ENCODE results near the gene KISS1. TPM values are rescaled to one million over a fixed set of nuclear protein-coding genes. Genes with fewer than 3 reads are reported as not detected.

KISS1 gene
- total and polyA plus RNA-seq, 2 donors (not counting 1 experiment from before 2014, with no cell fraction given): 0.17 to 0.52 TPM

GRCh38 chr1:204150702-204151551 lies 45.4 kb downstream of the KISS1 start:
- peak overlapping the region; percentile 49 for H2AFZ ChIP-seq (ENCODE audit: low read length)
- DNase-seq (ENCODE audit: low read depth in 2 of 2): no peak
- H3K4me1 ChIP-seq (ENCODE audit: control insufficient read depth, extremely low read depth, insufficient read depth, low read length): no peaks in the 10 kb centered on the region
- H3K27ac ChIP-seq (ENCODE audit: insufficient read depth, low read length): no peak overlapping the region
- peak overlapping the region; percentile 68 for H3K4me2 ChIP-seq (ENCODE audit: extremely low read depth, insufficient read depth, low read length)
- H3K4me3 ChIP-seq (replicated peaks in 1 of 4; ENCODE audit: control extremely low read depth in 1 of 4, insufficient read depth in 1 of 4, low read depth in 3 of 4, low read length in 4 of 4): peak overlapping the region in 3 of 4 experiments; percentile 37 to 62 (median 45)
- peaks cover 29% of the 10 kb centered on the region for H3K27me3 ChIP-seq (ENCODE audit: control insufficient read depth, insufficient read depth, low read length)
- no peaks in the 10 kb centered on the region for H3K9me3 ChIP-seq (ENCODE audit: control insufficient read depth, insufficient read depth, low read depth, low read length)
- H3K36me3 ChIP-seq (ENCODE audit: control insufficient read depth, insufficient read depth, low read length): no peaks in the 10 kb centered on the region
- no peak overlapping the region for H3K9ac ChIP-seq (ENCODE audit: insufficient read depth, low read length)
- TF ChIP-seq CTCF (conservative IDR thresholded peaks at IDR 0.05 in 1 of 2, IDR thresholded peaks at IDR 0.05 in 1 of 2; ENCODE audit: low read depth in 1 of 2, low read length in 2 of 2) (no peak), EZH2 (IDR thresholded peaks at IDR 0.05; ENCODE audit: low read length, missing control alignments) (peak; percentile 95)
- no peaks in the 10 kb centered on the region for H3K79me2 ChIP-seq (ENCODE audit: control insufficient read depth, insufficient read depth, low read length)
- no peaks in the 10 kb centered on the region for H4K20me1 ChIP-seq (ENCODE audit: control insufficient read depth, extremely low read depth, insufficient read depth, low read length)

- Histone ChIP-seq H3K27ac (ENCODE audit: insufficient read depth, low read length) (no peak overlapping the region), H2AFZ (ENCODE audit: low read length) (no peak overlapping the region), H4K20me1 (ENCODE audit: control insufficient read depth, extremely low read depth, insufficient read depth, low read length) (no peaks in the 10 kb centered on the region), H3K36me3 (ENCODE audit: control insufficient read depth, insufficient read depth, low read length) (no peaks in the 10 kb centered on the region), H3K27me3 (ENCODE audit: control insufficient read depth, insufficient read depth, low read length) (peaks cover 29% of the 10 kb centered on the region), H3K4me1 (ENCODE audit: control insufficient read depth, extremely low read depth, insufficient read depth, low read length) (no peaks in the 10 kb centered on the region), H3K4me3 (replicated peaks in 1 of 4; ENCODE audit: control extremely low read depth in 1 of 4, insufficient read depth in 1 of 4, low read depth in 3 of 4, low read length in 4 of 4) (no peak overlapping the region), H3K9me3 (ENCODE audit: control insufficient read depth, insufficient read depth, low read depth, low read length) (no peaks in the 10 kb centered on the region), H3K4me2 (ENCODE audit: extremely low read depth, insufficient read depth, low read length) (no peak overlapping the region), H3K79me2 (ENCODE audit: control insufficient read depth, insufficient read depth, low read length) (no peaks in the 10 kb centered on the region), H3K9ac (ENCODE audit: insufficient read depth, low read length) (no peak overlapping the region)
- no peak for TF ChIP-seq EZH2 (IDR thresholded peaks at IDR 0.05; ENCODE audit: low read length, missing control alignments)
- no peak for TF ChIP-seq CTCF (conservative IDR thresholded peaks at IDR 0.05 in 1 of 2, IDR thresholded peaks at IDR 0.05 in 1 of 2; ENCODE audit: low read depth in 1 of 2, low read length in 2 of 2)
- DNase-seq (ENCODE audit: low read depth in 2 of 2): no peak
Measured at GRCh38 chr1:204149635-204150565, 46.4 kb downstream of the KISS1 start.

GRCh38 chr1:204149107-204149506 lies 47.2 kb downstream of the KISS1 start:
- H3K4me2 ChIP-seq (ENCODE audit: extremely low read depth, insufficient read depth, low read length): no peak overlapping the region
- no peak overlapping the region for H2AFZ ChIP-seq (ENCODE audit: low read length)
- no peaks in the 10 kb centered on the region for H3K4me1 ChIP-seq (ENCODE audit: control insufficient read depth, extremely low read depth, insufficient read depth, low read length)
- H3K4me3 ChIP-seq (replicated peaks in 1 of 4; ENCODE audit: control extremely low read depth in 1 of 4, insufficient read depth in 1 of 4, low read depth in 3 of 4, low read length in 4 of 4): no peak overlapping the region
- DNase-seq (ENCODE audit: low read depth in 2 of 2): no peak
- TF ChIP-seq CTCF (conservative IDR thresholded peaks at IDR 0.05 in 1 of 2, IDR thresholded peaks at IDR 0.05 in 1 of 2; ENCODE audit: low read depth in 1 of 2, low read length in 2 of 2) (no peak), EZH2 (IDR thresholded peaks at IDR 0.05; ENCODE audit: low read length, missing control alignments) (no peak)
- no peaks in the 10 kb centered on the region for H3K36me3 ChIP-seq (ENCODE audit: control insufficient read depth, insufficient read depth, low read length)
- H4K20me1 ChIP-seq (ENCODE audit: control insufficient read depth, extremely low read depth, insufficient read depth, low read length): no peaks in the 10 kb centered on the region
- peaks cover 27% of the 10 kb centered on the region for H3K27me3 ChIP-seq (ENCODE audit: control insufficient read depth, insufficient read depth, low read length)
- H3K9ac ChIP-seq (ENCODE audit: insufficient read depth, low read length): no peak overlapping the region
- no peaks in the 10 kb centered on the region for H3K79me2 ChIP-seq (ENCODE audit: control insufficient read depth, insufficient read depth, low read length)
- no peak overlapping the region for H3K27ac ChIP-seq (ENCODE audit: insufficient read depth, low read length)
- no peaks in the 10 kb centered on the region for H3K9me3 ChIP-seq (ENCODE audit: control insufficient read depth, insufficient read depth, low read depth, low read length)
